ENCODE measurements around the gene IL16. TPM values are rescaled to one million over a fixed set of nuclear protein-coding genes. Genes with fewer than 3 reads are reported as not detected.

The IL16 gene
- polyA plus RNA-seq, 1 donor from 2014 or later, result not detected

- H3K27ac ChIP-seq (ENCODE audit: low read length), result no peak overlapping the region
- H3K9me3 ChIP-seq (ENCODE audit: low read length), result no peaks in the 10 kb centered on the region
- TF ChIP-seq CTCF (IDR thresholded peaks at IDR 0.05; ENCODE audit: poor library complexity, severe bottlenecking) (no peak), REST (IDR thresholded peaks at IDR 0.05; ENCODE audit: borderline replicate concordance) (no peak), RAD21 (conservative IDR thresholded peaks at IDR 0.05) (no peak), SMC3 (conservative IDR thresholded peaks at IDR 0.05; ENCODE audit: poor library complexity) (no peak)
- H3K9me2 ChIP-seq (ENCODE audit: insufficient read depth, low read length), result no peaks in the 10 kb centered on the region
- no peaks in the 10 kb centered on the region for H3K27me3 ChIP-seq (ENCODE audit: insufficient read depth, low read depth, low read length)
- no peak overlapping the region for H3K9ac ChIP-seq (ENCODE audit: low read length)
- H3F3A ChIP-seq (ENCODE audit: insufficient read depth, low read length, poor library complexity, severe bottlenecking), result no peaks in the 10 kb centered on the region
- H3K36me3 ChIP-seq (ENCODE audit: insufficient read depth, low read length), result no peaks in the 10 kb centered on the region
- H3K4me3 ChIP-seq (ENCODE audit: low read length), result no peak overlapping the region
- no peak overlapping the region for H3K4me2 ChIP-seq (ENCODE audit: low read length)
- H4K20me1 ChIP-seq (ENCODE audit: insufficient read depth), result no peaks in the 10 kb centered on the region
- H2AFZ ChIP-seq (ENCODE audit: low read depth, low read length), result no peak overlapping the region
- no peaks in the 10 kb centered on the region for H3K79me2 ChIP-seq (replicated peaks; ENCODE audit: insufficient read depth, low read length)
Observed at GRCh38 chr15:81197688-81198281, 1.1 kb downstream of the IL16 start.

- no peaks in the 10 kb centered on the region for H3K9me3 ChIP-seq (ENCODE audit: low read length)
- H2AFZ ChIP-seq (ENCODE audit: low read depth, low read length), result no peak overlapping the region
- no peak overlapping the region for H3K4me2 ChIP-seq (ENCODE audit: low read length)
- H3K9ac ChIP-seq (ENCODE audit: low read length), result no peak overlapping the region
- no peak for TF ChIP-seq MXI1 (conservative IDR thresholded peaks at IDR 0.05; ENCODE audit: poor library complexity, severe bottlenecking)
- TF ChIP-seq EZH2 (IDR thresholded peaks at IDR 0.05; ENCODE audit: borderline replicate concordance, insufficient read depth, low read length, poor library complexity, severe bottlenecking), result no peak
- no peak for TF ChIP-seq SMC3 (conservative IDR thresholded peaks at IDR 0.05; ENCODE audit: poor library complexity)
- TF ChIP-seq RAD21 (conservative IDR thresholded peaks at IDR 0.05), result no peak
- TF ChIP-seq CTCF (IDR thresholded peaks at IDR 0.05; ENCODE audit: poor library complexity, severe bottlenecking), result no peak
- TF ChIP-seq EP300 (conservative IDR thresholded peaks at IDR 0.05; ENCODE audit: poor library complexity, severe bottlenecking), result no peak
- no peak for TF ChIP-seq POLR2AphosphoS5 (IDR thresholded peaks at IDR 0.05)
- no peak for TF ChIP-seq REST (IDR thresholded peaks at IDR 0.05; ENCODE audit: borderline replicate concordance)
- no peak for TF ChIP-seq TAF1 (IDR thresholded peaks at IDR 0.05; ENCODE audit: low read depth)
- no peak overlapping the region for H3K4me3 ChIP-seq (ENCODE audit: low read length)
- no peaks in the 10 kb centered on the region for H3K27me3 ChIP-seq (ENCODE audit: insufficient read depth, low read depth, low read length)
- H4K20me1 ChIP-seq (ENCODE audit: insufficient read depth), result no peaks in the 10 kb centered on the region
- no peaks in the 10 kb centered on the region for H3F3A ChIP-seq (ENCODE audit: insufficient read depth, low read length, poor library complexity, severe bottlenecking)
- H3K27ac ChIP-seq (ENCODE audit: low read length), result no peak overlapping the region
- H3K79me2 ChIP-seq (replicated peaks; ENCODE audit: insufficient read depth, low read length), result no peaks in the 10 kb centered on the region
- no peaks in the 10 kb centered on the region for H3K36me3 ChIP-seq (ENCODE audit: insufficient read depth, low read length)
- no peaks in the 10 kb centered on the region for H3K9me2 ChIP-seq (ENCODE audit: insufficient read depth, low read length)
Observed at GRCh38 chr15:81199031-81199779, 2.5 kb downstream of the IL16 start.

Data from neural cell (in vitro differentiated cells).